Liver (tissue), 9 donors: ENCODE results near the gene CREB3L2. TPM values are rescaled to one million over a fixed set of nuclear protein-coding genes. Genes with fewer than 3 reads are reported as not detected.

ENCODE experiments used
- DNase-seq: peaks from one replicate; pipeline ENCODE4 v3.0.0-alpha.2; 2017; ENCODE audit warnings: low spot score
- H3K27ac ChIP-seq, 2 donors: one replicate each; pipeline ENCODE4 v1.7.0; 2013; ENCODE audit warnings: inconsistent platforms in 2 of 2, low read length in 2 of 2, control low read depth in 1 of 2, low read depth in 1 of 2, mild to moderate bottlenecking in 1 of 2
- H3K27me3 ChIP-seq, 4 donors: one replicate each; pipeline versions ENCODE4 v1.6.1 to v1.7.0; 2013; ENCODE audit warnings: low read length in 3 of 4, inconsistent platforms in 1 of 4, mild to moderate bottlenecking in 1 of 4, moderate library complexity in 1 of 4; ENCODE audit not compliant: control insufficient read depth in 4 of 4, insufficient read depth in 4 of 4
- H3K36me3 ChIP-seq, 4 donors: one replicate each; pipeline versions ENCODE4 v1.6.1 to v1.7.0; 2013; ENCODE audit warnings: low read length in 3 of 4, mild to moderate bottlenecking in 3 of 4, low read depth in 1 of 4, moderate library complexity in 1 of 4; ENCODE audit not compliant: control insufficient read depth in 4 of 4, insufficient read depth in 3 of 4
- H3K4me1 ChIP-seq, 4 donors: one replicate each; pipeline versions ENCODE4 v1.6.1 to v1.7.0; 2013; ENCODE audit warnings: low read length in 3 of 4, mild to moderate bottlenecking in 3 of 4, moderate library complexity in 1 of 4; ENCODE audit not compliant: control insufficient read depth in 4 of 4, insufficient read depth in 4 of 4
- H3K4me3 ChIP-seq, 3 donors: one replicate each; pipeline versions ENCODE4 v1.6.1 to v1.7.0; 2013; ENCODE audit warnings: low read length in 3 of 3, control low read depth in 1 of 3, low read depth in 1 of 3, mild to moderate bottlenecking in 1 of 3
- H3K9ac ChIP-seq, 2 donors: one replicate each; pipeline ENCODE4 v1.7.0; 2013; ENCODE audit warnings: low read length in 2 of 2, mild to moderate bottlenecking in 2 of 2, moderate library complexity in 2 of 2, control low read depth in 1 of 2, low read depth in 1 of 2
- H3K9me3 ChIP-seq, 4 donors: one replicate each; pipeline versions ENCODE4 v1.6.1 to v1.7.0; 2013; ENCODE audit warnings: low read length in 3 of 4; ENCODE audit not compliant: control insufficient read depth in 4 of 4
- ATF3 ChIP-seq: IDR thresholded peaks from 2 replicates; pipeline ENCODE4 v1.6.1; 2016; ENCODE audit warnings: antibody characterized with exemption
- CTCF ChIP-seq: fragments of 150-350 bp; IDR thresholded peaks from 2 replicates; pipeline ENCODE4 v1.5.1; 2017; ENCODE audit warnings: improper control_type of control experiment, low read depth, low read length; ENCODE audit not compliant: missing input control
- EGR1 ChIP-seq, 2 donors: IDR thresholded peaks; 2 replicates each; pipeline ENCODE4 v1.6.1; 2016 to 2018; ENCODE audit warnings: antibody characterized with exemption in 2 of 2, low read depth in 2 of 2
- FOXA1 ChIP-seq: IDR thresholded peaks from 2 replicates; pipeline ENCODE4 v1.6.1; 2016; ENCODE audit warnings: antibody characterized with exemption
- FOXA2 ChIP-seq: IDR thresholded peaks from 2 replicates; pipeline ENCODE4 v1.6.1; 2016; ENCODE audit warnings: antibody characterized with exemption
- GABPA ChIP-seq, 2 donors: IDR thresholded peaks in 1 of 2; conservative IDR thresholded peaks in 1 of 2; 2 replicates each; pipeline ENCODE4 v1.6.1; 2016; ENCODE audit warnings: antibody characterized with exemption in 2 of 2, mild to moderate bottlenecking in 1 of 2, moderate library complexity in 1 of 2
- HNF4A ChIP-seq, 2 donors: conservative IDR thresholded peaks; 2 replicates each; pipeline ENCODE4 v1.6.1; 2016; ENCODE audit warnings: antibody characterized with exemption in 2 of 2, mild to moderate bottlenecking in 2 of 2
- HNF4G ChIP-seq: IDR thresholded peaks from 2 replicates; pipeline ENCODE4 v1.6.1; 2016; ENCODE audit warnings: antibody characterized with exemption
- JUND ChIP-seq, 2 donors: IDR thresholded peaks; 2 replicates each; pipeline ENCODE4 v1.6.1; 2016; ENCODE audit warnings: antibody characterized with exemption in 2 of 2
- MAX ChIP-seq: IDR thresholded peaks from 2 replicates; pipeline ENCODE4 v1.6.1; 2016; ENCODE audit warnings: antibody characterized with exemption
- NR2F2 ChIP-seq: IDR thresholded peaks from 2 replicates; pipeline ENCODE4 v1.6.1; 2016; ENCODE audit warnings: antibody characterized with exemption
- RAD21 ChIP-seq, 2 donors: IDR thresholded peaks; 2 replicates each; pipeline ENCODE4 v1.6.1; 2016; ENCODE audit warnings: antibody characterized with exemption in 2 of 2, mild to moderate bottlenecking in 2 of 2
- REST ChIP-seq: IDR thresholded peaks from 2 replicates; pipeline ENCODE4 v1.6.1; 2016; ENCODE audit warnings: antibody characterized with exemption, mild to moderate bottlenecking
- RXRA ChIP-seq, 2 donors: IDR thresholded peaks; 2 replicates each; pipeline ENCODE4 v1.6.1; 2017 to 2018; ENCODE audit warnings: antibody characterized with exemption in 2 of 2, mild to moderate bottlenecking in 1 of 2
- SP1 ChIP-seq: IDR thresholded peaks from 2 replicates; pipeline ENCODE4 v1.6.1; 2018; ENCODE audit warnings: antibody characterized with exemption, mild to moderate bottlenecking
- TAF1 ChIP-seq: conservative IDR thresholded peaks from 2 replicates; pipeline ENCODE4 v1.6.1; 2016; ENCODE audit warnings: antibody characterized with exemption, mild to moderate bottlenecking
- YY1 ChIP-seq: IDR thresholded peaks from 2 replicates; pipeline ENCODE4 v1.6.1; 2016; ENCODE audit warnings: antibody characterized with exemption, mild to moderate bottlenecking
- ZBTB33 ChIP-seq: IDR thresholded peaks from 2 replicates; pipeline ENCODE4 v1.6.1; 2016; ENCODE audit warnings: antibody characterized with exemption
- WGBS: extraction: QIAGEN DNeasy Blood & Tissue Kit; methylation state at CpG from one replicate; pipeline ENCODE4 v1.1.7; 2013; 5-methylcytosine and 5-hydroxymethylcytosine counted together
- polyA plus RNA-seq, 2 donors: library from polyadenylated mRNA; stranded (reverse) in 1 of 2; unstranded in 1 of 2; fragments of 200-250 nt in 1 of 2; fragments of >200 nt in 1 of 2; fragmentation: Nextera tagmentation in 1 of 2; extraction: Ambion mirVana in 1 of 2; gene quantifications; one replicate each; pipeline versions ENCODE4 v1.2.1 to v1.2.3, GENCODE V29; 2013 to 2015
- total RNA-seq, 2 donors: library from RNA; depleted of rRNA; stranded (reverse); fragments of >200 nt; gene quantifications; one replicate each; pipeline ENCODE4 v1.2.3, GENCODE V29; 2014
- donor health status: healthy.
- donor health status: healthy.
- donor health status: healthy.
- donor health status: healthy.
- donor health status: healthy.

Gene CREB3L2
- total and polyA plus RNA-seq, 4 donors = 6.7 to 16.6 (median 9.9) TPM

GRCh38 chr7:137964824-137965545 lies 36.9 kb downstream of the CREB3L2 start:
- no peak overlapping the region for H3K9ac ChIP-seq
- H3K9me3 ChIP-seq = no peaks in the 10 kb centered on the region
- WGBS = 91% methylated on average over 14 of the region's 14 CpGs
- DNase-seq = no peak
- H3K27me3 ChIP-seq = no peaks in the 10 kb centered on the region
- H3K27ac ChIP-seq = no peak overlapping the region
- H3K4me3 ChIP-seq = no peak overlapping the region
- peaks cover 0 to 14% (median 3%) of the 10 kb centered on the region in 4 donors for H3K4me1 ChIP-seq
- H3K36me3 ChIP-seq = peaks cover 0 to 2% (median 0%) of the 10 kb centered on the region in 4 donors
- TF ChIP-seq ZBTB33 = no peak
- no peak for TF ChIP-seq CTCF
- TF ChIP-seq GABPA (IDR thresholded peaks at IDR 0.05 in 1 of 2, conservative IDR thresholded peaks at IDR 0.05 in 1 of 2) = no peak
- TF ChIP-seq JUND (IDR thresholded peaks at IDR 0.05) = no peak
- TF ChIP-seq FOXA2 = no peak
- TF ChIP-seq REST = no peak
- no peak for TF ChIP-seq MAX
- no peak for TF ChIP-seq HNF4A (conservative IDR thresholded peaks at IDR 0.05)
- TF ChIP-seq EGR1 (IDR thresholded peaks at IDR 0.05; ENCODE audit: low read depth in 2 of 2) = no peak
- TF ChIP-seq HNF4G = no peak
- no peak for TF ChIP-seq RXRA (IDR thresholded peaks at IDR 0.05)
- TF ChIP-seq ATF3 = no peak
- TF ChIP-seq RAD21 (IDR thresholded peaks at IDR 0.05) = no peak
- no peak for TF ChIP-seq SP1
- no peak for TF ChIP-seq TAF1
- no peak for TF ChIP-seq NR2F2
- TF ChIP-seq YY1 = no peak
- no peak for TF ChIP-seq FOXA1
